Stromal cell of bone marrow (primary cell): ENCODE results near the gene CTSW.
"Not testable (repeated sequence)": the region's sequence is repeated elsewhere in the genome, so short reads cannot be mapped to it uniquely, and the experiment has no call there.

Experiments used
- DNase-seq: peaks from one replicate; pipeline ENCODE4 v3.0.0-alpha.2; 2012; ENCODE audit warnings: low read depth

CTSW gene

GRCh38 chr11:65879617-65880016, at the start of gene CTSW:
Gene CTSW, plus strand, starts transcription at chr11:65879837. Its CDS starts 18 bp downstream, at chr11:65879855.
- no peak for DNase-seq

- DNase-seq = not testable (repeated sequence)
Measured at GRCh38 chr11:65832231-65832630, 47.4 kb upstream of the CTSW start.

GRCh38 chr11:65833297-65834030, 46.2 kb upstream of the CTSW start, which contains the start of gene SNX32:
Gene SNX32, plus strand, starts transcription at chr11:65833963. Its CDS starts 103 bp downstream, at chr11:65834066.
- DNase-seq = peak; percentile 86

- no peak for DNase-seq
Measured at GRCh38 chr11:65834202-65834601, 45.4 kb upstream of the CTSW start.

- DNase-seq = no peak
Measured at GRCh38 chr11:65842144-65842543, 37.5 kb upstream of the CTSW start.

- DNase-seq = no peak
Measured at GRCh38 chr11:65843811-65844210, 35.8 kb upstream of the CTSW start.

- no peak for DNase-seq
Measured at GRCh38 chr11:65844231-65844872, 35.3 kb upstream of the CTSW start.

GRCh38 chr11:65847746-65848145, 31.9 kb upstream of the CTSW start:
- no peak for DNase-seq

- not testable (repeated sequence) for DNase-seq
Measured at GRCh38 chr11:65848693-65849092, 30.9 kb upstream of the CTSW start.

- DNase-seq = no peak
Measured at GRCh38 chr11:65849366-65849765, 30.3 kb upstream of the CTSW start.

- no peak for DNase-seq
Measured at GRCh38 chr11:65849771-65850216, 29.8 kb upstream of the CTSW start.

GRCh38 chr11:65850217-65851082, 29.2 kb upstream of the CTSW start:
- DNase-seq = no peak

- no peak for DNase-seq
Measured at GRCh38 chr11:65851083-65851579, 28.5 kb upstream of the CTSW start.

- no peak for DNase-seq
Measured at GRCh38 chr11:65851811-65852507, 27.7 kb upstream of the CTSW start.

GRCh38 chr11:65852508-65853245, 27.0 kb upstream of the CTSW start:
- DNase-seq = no peak

GRCh38 chr11:65853246-65853979, 26.2 kb upstream of the CTSW start:
- DNase-seq = no peak

- no peak for DNase-seq
Measured at GRCh38 chr11:65854161-65854592, 25.5 kb upstream of the CTSW start.

GRCh38 chr11:65854852-65855837, 24.5 kb upstream of the CTSW start:
- no peak for DNase-seq

- DNase-seq = no peak
Measured at GRCh38 chr11:65855927-65856363, 23.7 kb upstream of the CTSW start.
